Liver (tissue), 3 donors: Measurements from ENCODE around the gene DDX5.

ENCODE experiments used
- EGR1 ChIP-seq, 2 donors: IDR thresholded peaks; 2 replicates each; pipeline ENCODE4 v1.6.1; 2016 to 2018; ENCODE audit warnings: antibody characterized with exemption in 2 of 2, low read depth in 2 of 2
- JUND ChIP-seq, 2 donors: IDR thresholded peaks; 2 replicates each; pipeline ENCODE4 v1.6.1; 2016; ENCODE audit warnings: antibody characterized with exemption in 2 of 2
- RAD21 ChIP-seq, 2 donors: IDR thresholded peaks; 2 replicates each; pipeline ENCODE4 v1.6.1; 2016; ENCODE audit warnings: antibody characterized with exemption in 2 of 2, mild to moderate bottlenecking in 2 of 2
- RXRA ChIP-seq, 2 donors: IDR thresholded peaks; 2 replicates each; pipeline ENCODE4 v1.6.1; 2017 to 2018; ENCODE audit warnings: antibody characterized with exemption in 2 of 2, mild to moderate bottlenecking in 1 of 2
- TAF1 ChIP-seq: conservative IDR thresholded peaks from 2 replicates; pipeline ENCODE4 v1.6.1; 2016; ENCODE audit warnings: antibody characterized with exemption, mild to moderate bottlenecking
- TF ChIP-seq, protein P1 (sequence below): fragments of 150-350 bp; IDR thresholded peaks from 2 replicates; pipeline ENCODE4 v1.5.1; 2017; ENCODE audit warnings: improper control_type of control experiment, low read depth, low read length; ENCODE audit not compliant: missing input control
- TF ChIP-seq, protein P2 (sequence below): IDR thresholded peaks from 2 replicates; pipeline ENCODE4 v1.6.1; 2016; ENCODE audit warnings: antibody characterized with exemption
- donor health status: healthy.
- donor health status: healthy.

- TF ChIP-seq JUND (IDR thresholded peaks at IDR 0.05) (no peak), TAF1 (no peak), RXRA (IDR thresholded peaks at IDR 0.05) (no peak), EGR1 (IDR thresholded peaks at IDR 0.05; ENCODE audit: low read depth in 2 of 2) (no peak), RAD21 (IDR thresholded peaks at IDR 0.05) (no peak)
- TF ChIP-seq, protein P1, sequence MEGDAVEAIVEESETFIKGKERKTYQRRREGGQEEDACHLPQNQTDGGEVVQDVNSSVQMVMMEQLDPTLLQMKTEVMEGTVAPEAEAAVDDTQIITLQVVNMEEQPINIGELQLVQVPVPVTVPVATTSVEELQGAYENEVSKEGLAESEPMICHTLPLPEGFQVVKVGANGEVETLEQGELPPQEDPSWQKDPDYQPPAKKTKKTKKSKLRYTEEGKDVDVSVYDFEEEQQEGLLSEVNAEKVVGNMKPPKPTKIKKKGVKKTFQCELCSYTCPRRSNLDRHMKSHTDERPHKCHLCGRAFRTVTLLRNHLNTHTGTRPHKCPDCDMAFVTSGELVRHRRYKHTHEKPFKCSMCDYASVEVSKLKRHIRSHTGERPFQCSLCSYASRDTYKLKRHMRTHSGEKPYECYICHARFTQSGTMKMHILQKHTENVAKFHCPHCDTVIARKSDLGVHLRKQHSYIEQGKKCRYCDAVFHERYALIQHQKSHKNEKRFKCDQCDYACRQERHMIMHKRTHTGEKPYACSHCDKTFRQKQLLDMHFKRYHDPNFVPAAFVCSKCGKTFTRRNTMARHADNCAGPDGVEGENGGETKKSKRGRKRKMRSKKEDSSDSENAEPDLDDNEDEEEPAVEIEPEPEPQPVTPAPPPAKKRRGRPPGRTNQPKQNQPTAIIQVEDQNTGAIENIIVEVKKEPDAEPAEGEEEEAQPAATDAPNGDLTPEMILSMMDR = no peak
- TF ChIP-seq, protein P2, sequence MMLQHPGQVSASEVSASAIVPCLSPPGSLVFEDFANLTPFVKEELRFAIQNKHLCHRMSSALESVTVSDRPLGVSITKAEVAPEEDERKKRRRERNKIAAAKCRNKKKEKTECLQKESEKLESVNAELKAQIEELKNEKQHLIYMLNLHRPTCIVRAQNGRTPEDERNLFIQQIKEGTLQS = no peak
These were observed 14.3 kb upstream of the DDX5 start for GRCh38 chr17:64520359-64520758.
